ENCODE data around the gene CDH3. TPM values are rescaled to one million over a fixed set of nuclear protein-coding genes. Genes with fewer than 3 reads are reported as not detected.
A peak's percentile ranks its signal among the peaks of the same experiment; 100 is the strongest.

The CDH3 gene
- total RNA-seq, 5 donors from 2014 or later (not counting 1 experiment from before 2014, with no cell fraction given), result 0.36 to 1.1 (median 0.60) TPM; not detected in 1

- Mint-ChIP-seq H3K27ac (no peak overlapping the region), H3K36me3 (peaks cover 4% of the 10 kb centered on the region), H3K9me3 (peaks cover 3 to 12% (median 12%) of the 10 kb centered on the region in 3 donors), H3K27me3 (no peaks in the 10 kb centered on the region), H3K4me3 (no peak overlapping the region), H3K4me1 (no peaks in the 10 kb centered on the region)
- no peak overlapping the region for H3K4me3 ChIP-seq (ENCODE audit: control insufficient read depth in 1 of 2, extremely low read depth in 1 of 2, low read length in 1 of 2)
- H3K4me1 ChIP-seq (ENCODE audit: control insufficient read depth in 1 of 2, extremely low read depth in 1 of 2, insufficient read depth in 2 of 2, low read length in 2 of 2), result no peaks in the 10 kb centered on the region
- no peak for DNase-seq
- no peak overlapping the region for H3K27ac ChIP-seq (ENCODE audit: low read length)
- H3K9me3 ChIP-seq, result no peaks in the 10 kb centered on the region
- no CpG with 5 or more reads among the region's 3 CpGs for WGBS (ENCODE audit: insufficient coverage)
- ATAC-seq (replicated peaks in 1 of 4), result no peak
- POLR2A ChIA-PET, result no interaction called here
- CTCF ChIA-PET, result interaction anchor here in 1 of 2 donors (0.7 kb wide), 1 partner anchor 230 kb away, joined by 3 read pairs; no protein-coding TSS in a partner anchor
- H3K36me3 ChIP-seq (ENCODE audit: control insufficient read depth in 2 of 2, extremely low read depth in 1 of 2, insufficient read depth in 1 of 2, low read length in 1 of 2), result no peaks in the 10 kb centered on the region
- H3K27me3 ChIP-seq (replicated peaks in 1 of 2; ENCODE audit: control insufficient read depth in 2 of 2, extremely low read depth in 1 of 2, insufficient read depth in 2 of 2, low read length in 1 of 2), result no peaks in the 10 kb centered on the region
Observed at GRCh38 chr16:68612996-68613395, 32.1 kb upstream of the CDH3 start.

- POLR2A ChIA-PET, result no interaction called here
- ATAC-seq (replicated peaks in 1 of 4) (no peak), DNase-seq (no peak)
- H3K9me3 ChIP-seq, result no peaks in the 10 kb centered on the region
- no peak overlapping the region for H3K27ac ChIP-seq (ENCODE audit: low read length)
- Mint-ChIP-seq H3K27ac (no peak overlapping the region), H3K4me1 (no peaks in the 10 kb centered on the region), H3K4me3 (no peak overlapping the region), H3K36me3 (no peaks in the 10 kb centered on the region), H3K27me3 (peaks cover 0 to 3% of the 10 kb centered on the region in 2 donors), H3K9me3 (peaks cover 0 to 12% (median 7%) of the 10 kb centered on the region in 3 donors)
- CTCF ChIA-PET, result no interaction called here
- H3K4me3 ChIP-seq (ENCODE audit: control insufficient read depth in 1 of 2, extremely low read depth in 1 of 2, low read length in 1 of 2), result no peak overlapping the region
- no peaks in the 10 kb centered on the region for H3K27me3 ChIP-seq (replicated peaks in 1 of 2; ENCODE audit: control insufficient read depth in 2 of 2, extremely low read depth in 1 of 2, insufficient read depth in 2 of 2, low read length in 1 of 2)
- no peaks in the 10 kb centered on the region for H3K36me3 ChIP-seq (ENCODE audit: control insufficient read depth in 2 of 2, extremely low read depth in 1 of 2, insufficient read depth in 1 of 2, low read length in 1 of 2)
- WGBS (ENCODE audit: insufficient coverage), result 92% methylated on average over 5 of the region's 7 CpGs
- H3K4me1 ChIP-seq (ENCODE audit: control insufficient read depth in 1 of 2, extremely low read depth in 1 of 2, insufficient read depth in 2 of 2, low read length in 2 of 2), result no peaks in the 10 kb centered on the region
Observed at GRCh38 chr16:68617734-68618133, 27.4 kb upstream of the CDH3 start.

DNA sequence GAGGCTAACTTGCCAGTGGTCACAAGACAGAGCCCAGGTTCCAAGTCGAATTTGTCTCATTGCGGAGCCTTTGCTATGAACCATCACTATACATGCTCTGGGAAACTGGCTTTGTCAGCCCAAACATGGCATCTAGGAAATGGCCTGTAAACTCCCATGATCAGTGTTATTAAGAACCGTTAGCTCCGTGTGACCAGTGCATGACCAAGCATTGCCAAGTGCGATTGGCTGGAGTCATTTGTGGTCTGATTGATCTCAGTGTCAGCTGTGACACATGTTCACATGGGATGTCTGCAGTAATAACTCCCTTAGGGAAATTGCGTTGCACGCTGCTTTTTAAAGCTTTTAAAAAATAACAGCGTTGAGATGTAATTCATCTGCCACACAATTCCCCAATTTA lies 18.6 kb upstream of the CDH3 start:
- CTCF ChIA-PET, result interaction anchor here in 1 of 2 donors (0.5 kb wide), 1 partner anchor 62 kb away, joined by 3 read pairs; no protein-coding TSS in a partner anchor
- Histone ChIP-seq H3K9me3 (no peaks in the 10 kb centered on the region), H3K36me3 (ENCODE audit: control insufficient read depth in 2 of 2, extremely low read depth in 1 of 2, insufficient read depth in 1 of 2, low read length in 1 of 2) (no peaks in the 10 kb centered on the region), H3K27me3 (replicated peaks in 1 of 2; ENCODE audit: control insufficient read depth in 2 of 2, extremely low read depth in 1 of 2, insufficient read depth in 2 of 2, low read length in 1 of 2) (peaks cover 0 to 14% of the 10 kb centered on the region in 2 experiments), H3K4me3 (ENCODE audit: control insufficient read depth in 1 of 2, extremely low read depth in 1 of 2, low read length in 1 of 2) (no peak overlapping the region), H3K27ac (ENCODE audit: low read length) (no peak overlapping the region), H3K4me1 (ENCODE audit: control insufficient read depth in 1 of 2, extremely low read depth in 1 of 2, insufficient read depth in 2 of 2, low read length in 2 of 2) (no peaks in the 10 kb centered on the region)
- 87% methylated on average over 8 of the region's 8 CpGs for WGBS (ENCODE audit: insufficient coverage)
- H3K27me3 Mint-ChIP-seq, result peaks cover 0 to 6% of the 10 kb centered on the region in 2 donors
- H3K36me3 Mint-ChIP-seq, result no peaks in the 10 kb centered on the region
- ATAC-seq (replicated peaks in 1 of 4) (no peak), DNase-seq (no peak)
- H3K27ac Mint-ChIP-seq, result no peak overlapping the region
- H3K4me1 Mint-ChIP-seq, result no peaks in the 10 kb centered on the region
- no peak overlapping the region for H3K4me3 Mint-ChIP-seq
- H3K9me3 Mint-ChIP-seq, result no peaks in the 10 kb centered on the region
- POLR2A ChIA-PET, result no interaction called here

DNA sequence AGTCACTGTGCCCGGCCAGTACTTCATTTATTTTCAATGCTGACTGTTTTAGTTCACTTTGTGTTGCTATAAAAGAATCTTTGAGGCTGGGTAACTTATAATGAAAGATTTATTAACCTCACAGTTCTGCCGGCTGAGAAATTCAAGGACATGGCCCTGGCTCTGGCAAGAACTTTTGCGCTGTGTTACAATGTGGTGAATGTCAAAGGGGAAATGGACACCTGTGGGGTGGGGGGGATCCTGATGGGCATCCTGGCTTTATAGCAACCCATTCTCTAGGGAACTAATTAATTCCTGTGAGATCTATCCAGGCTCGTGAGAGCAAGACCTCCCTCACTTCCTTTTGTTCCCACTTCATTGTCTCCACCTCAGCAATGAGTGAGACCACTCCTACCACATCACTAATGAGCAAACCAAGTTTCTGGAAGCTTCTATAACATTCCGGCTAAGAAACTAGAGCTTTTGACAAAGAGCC lies 17.1 kb upstream of the CDH3 start:
- H3K27ac ChIP-seq (ENCODE audit: low read length), result no peak overlapping the region
- no peaks in the 10 kb centered on the region for H3K36me3 Mint-ChIP-seq
- no peak overlapping the region for H3K4me3 ChIP-seq (ENCODE audit: control insufficient read depth in 1 of 2, extremely low read depth in 1 of 2, low read length in 1 of 2)
- ATAC-seq (replicated peaks in 1 of 4) (no peak), DNase-seq (no peak)
- no peaks in the 10 kb centered on the region for H3K36me3 ChIP-seq (ENCODE audit: control insufficient read depth in 2 of 2, extremely low read depth in 1 of 2, insufficient read depth in 1 of 2, low read length in 1 of 2)
- no peaks in the 10 kb centered on the region for H3K9me3 ChIP-seq
- no peaks in the 10 kb centered on the region for H3K9me3 Mint-ChIP-seq
- ChIA-PET POLR2A (no interaction called here), CTCF (no interaction called here)
- peaks cover 0 to 14% of the 10 kb centered on the region in 2 experiments for H3K27me3 ChIP-seq (replicated peaks in 1 of 2; ENCODE audit: control insufficient read depth in 2 of 2, extremely low read depth in 1 of 2, insufficient read depth in 2 of 2, low read length in 1 of 2)
- no peak overlapping the region for H3K27ac Mint-ChIP-seq
- peaks cover 0 to 7% of the 10 kb centered on the region in 2 donors for H3K27me3 Mint-ChIP-seq
- WGBS (ENCODE audit: insufficient coverage), result 40% methylated on average over 1 of the region's 5 CpGs
- H3K4me1 ChIP-seq (ENCODE audit: control insufficient read depth in 1 of 2, extremely low read depth in 1 of 2, insufficient read depth in 2 of 2, low read length in 2 of 2), result no peaks in the 10 kb centered on the region
- H3K4me1 Mint-ChIP-seq, result no peaks in the 10 kb centered on the region
- H3K4me3 Mint-ChIP-seq, result no peak overlapping the region

DNA sequence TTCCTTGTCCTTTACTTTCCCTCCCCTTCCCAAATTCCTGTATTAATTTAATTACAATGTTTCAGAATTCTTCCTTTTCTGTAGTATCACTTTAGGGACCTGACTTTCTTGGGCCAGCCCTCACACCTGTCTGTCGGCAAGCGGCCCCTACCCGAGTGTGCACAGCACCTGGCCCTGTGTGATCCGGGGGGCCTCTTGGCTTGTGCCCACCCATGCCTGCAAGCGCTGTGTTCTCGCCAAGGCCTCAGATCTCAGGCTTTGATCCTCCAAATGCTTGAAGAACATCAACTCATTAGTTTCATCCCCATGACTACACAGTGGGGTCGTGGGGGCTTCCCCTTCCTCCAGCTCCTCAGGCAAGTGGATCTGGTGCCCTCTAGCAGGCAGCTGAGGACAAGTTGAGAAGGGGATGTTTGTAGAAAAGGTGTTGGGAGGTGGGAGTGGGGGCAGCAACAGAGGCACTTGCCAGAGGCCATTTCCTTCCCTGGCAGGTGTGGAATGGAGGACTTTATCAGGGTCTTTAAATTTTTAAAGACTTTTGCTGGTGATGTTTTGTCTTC lies 15.7 kb upstream of the CDH3 start:
- peak in 1 of 35 experiments; percentile 11 for DNase-seq
- Mint-ChIP-seq H3K4me3 (no peak overlapping the region), H3K27me3 (peaks cover 0 to 7% of the 10 kb centered on the region in 2 donors), H3K9me3 (no peaks in the 10 kb centered on the region), H3K27ac (no peak overlapping the region), H3K36me3 (no peaks in the 10 kb centered on the region), H3K4me1 (no peaks in the 10 kb centered on the region)
- ATAC-seq (replicated peaks in 1 of 4), result peak in 1 of 4 experiments; percentile 32
- Histone ChIP-seq H3K27ac (ENCODE audit: low read length) (no peak overlapping the region), H3K27me3 (replicated peaks in 1 of 2; ENCODE audit: control insufficient read depth in 2 of 2, extremely low read depth in 1 of 2, insufficient read depth in 2 of 2, low read length in 1 of 2) (peaks cover 0 to 9% of the 10 kb centered on the region in 2 experiments), H3K4me1 (ENCODE audit: control insufficient read depth in 1 of 2, extremely low read depth in 1 of 2, insufficient read depth in 2 of 2, low read length in 2 of 2) (no peaks in the 10 kb centered on the region), H3K36me3 (ENCODE audit: control insufficient read depth in 2 of 2, extremely low read depth in 1 of 2, insufficient read depth in 1 of 2, low read length in 1 of 2) (no peaks in the 10 kb centered on the region), H3K4me3 (ENCODE audit: control insufficient read depth in 1 of 2, extremely low read depth in 1 of 2, low read length in 1 of 2) (no peak overlapping the region), H3K9me3 (no peaks in the 10 kb centered on the region)
- 54% methylated on average over 6 of the region's 7 CpGs for WGBS (ENCODE audit: insufficient coverage)
- POLR2A ChIA-PET, result interaction anchor here in 1 of 2 donors (0.5 kb wide), 1 partner anchor 39 kb away, joined by 5 read pairs; no protein-coding TSS in a partner anchor
- CTCF ChIA-PET, result no interaction called here

DNA sequence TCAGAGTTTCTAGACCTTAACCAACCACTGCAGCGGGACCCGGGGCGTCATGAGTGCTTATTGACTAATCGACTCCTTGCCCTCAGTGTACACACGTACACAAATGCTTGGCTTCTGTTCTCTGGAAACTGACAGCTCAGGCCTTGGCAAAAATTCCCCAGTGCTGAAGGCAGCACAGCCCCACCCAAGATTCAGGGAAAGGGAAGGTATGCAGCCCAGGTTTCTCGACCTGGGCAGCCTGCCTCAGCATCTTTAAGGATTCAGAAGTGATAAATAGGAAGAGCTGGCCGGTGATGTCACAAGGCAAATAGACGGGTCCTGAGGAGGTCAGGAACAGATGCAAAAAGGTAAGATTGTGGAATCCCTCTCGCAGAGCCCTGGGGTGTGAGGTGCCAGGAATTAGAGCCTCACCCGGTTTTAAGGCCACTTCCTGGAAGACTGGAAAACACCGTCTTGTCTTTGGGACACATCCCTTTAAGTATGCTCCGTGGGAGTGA lies 9.0 kb upstream of the CDH3 start:
- ATAC-seq (replicated peaks in 1 of 4), result no peak
- Histone ChIP-seq H3K9me3 (no peaks in the 10 kb centered on the region), H3K36me3 (ENCODE audit: control insufficient read depth in 2 of 2, extremely low read depth in 1 of 2, insufficient read depth in 1 of 2, low read length in 1 of 2) (no peaks in the 10 kb centered on the region), H3K4me3 (ENCODE audit: control insufficient read depth in 1 of 2, extremely low read depth in 1 of 2, low read length in 1 of 2) (no peak overlapping the region), H3K4me1 (ENCODE audit: control insufficient read depth in 1 of 2, extremely low read depth in 1 of 2, insufficient read depth in 2 of 2, low read length in 2 of 2) (no peaks in the 10 kb centered on the region), H3K27ac (ENCODE audit: low read length) (no peak overlapping the region), H3K27me3 (replicated peaks in 1 of 2; ENCODE audit: control insufficient read depth in 2 of 2, extremely low read depth in 1 of 2, insufficient read depth in 2 of 2, low read length in 1 of 2) (peaks cover 0 to 3% of the 10 kb centered on the region in 2 experiments)
- H3K4me3 Mint-ChIP-seq, result no peak overlapping the region
- ChIA-PET CTCF (no interaction called here), POLR2A (interaction anchor here in 1 of 2 donors (0.6 kb wide), 1 partner anchor 1628 kb away, joined by 3 read pairs; no protein-coding TSS in a partner anchor)
- H3K27me3 Mint-ChIP-seq, result peaks cover 4 to 8% of the 10 kb centered on the region in 2 donors
- no peaks in the 10 kb centered on the region for H3K9me3 Mint-ChIP-seq
- no peak for DNase-seq
- H3K4me1 Mint-ChIP-seq, result no peaks in the 10 kb centered on the region
- H3K36me3 Mint-ChIP-seq, result no peaks in the 10 kb centered on the region
- H3K27ac Mint-ChIP-seq, result no peak overlapping the region
- WGBS (ENCODE audit: insufficient coverage), result 65% methylated on average over 7 of the region's 12 CpGs

All from T-cell (primary cell).